Measurements from ENCODE around the gene EIF4H. TPM values are rescaled to one million over a fixed set of nuclear protein-coding genes. Genes with fewer than 3 reads are reported as not detected.

The EIF4H gene
- total RNA-seq, 4 donors from 2014 or later = 291 to 344 (median 322) TPM

GRCh38 chr7:74216361-74216761 is 42.2 kb downstream of the EIF4H start:
- no peak overlapping the region for H3K27ac ChIP-seq
- ATAC-seq = no peak
- WGBS, 2 donors (ENCODE audit: low coverage in 1 of 2) = 20% methylated on average over 1 of the region's 8 CpGs; no CpG with 5 or more reads in 1 of the 2 donors
- no peaks in the 10 kb centered on the region for H3K36me3 ChIP-seq
- no peaks in the 10 kb centered on the region for H3K4me1 ChIP-seq
- H3K27me3 ChIP-seq = no peaks in the 10 kb centered on the region
- no peak overlapping the region for H3K4me3 ChIP-seq
- no peak for TF ChIP-seq POLR2AphosphoS5 (IDR thresholded peaks at IDR 0.05)
- TF ChIP-seq POLR2A (IDR thresholded peaks at IDR 0.05) = no peak
- no peak for TF ChIP-seq EP300 (IDR thresholded peaks at IDR 0.05)
- no peak for TF ChIP-seq CTCF (IDR thresholded peaks at IDR 0.05)
- no peaks in the 10 kb centered on the region for H3K9me3 ChIP-seq

- no peak for ATAC-seq
- 20 to 49% methylated on average over 2 to 11 of the region's 20 CpGs for whole genome bisulfite sequencing, 2 donors (ENCODE audit: low coverage in 1 of 2)
- TF ChIP-seq CTCF (IDR thresholded peaks at IDR 0.05) = no peak
- TF ChIP-seq POLR2AphosphoS5 (IDR thresholded peaks at IDR 0.05) = no peak
- no peak for TF ChIP-seq POLR2A (IDR thresholded peaks at IDR 0.05)
- TF ChIP-seq EP300 (IDR thresholded peaks at IDR 0.05) = no peak
- no peaks in the 10 kb centered on the region for H3K4me1 ChIP-seq
- H3K27me3 ChIP-seq = no peaks in the 10 kb centered on the region
- no peaks in the 10 kb centered on the region for H3K9me3 ChIP-seq
- H3K36me3 ChIP-seq = no peaks in the 10 kb centered on the region
- H3K27ac ChIP-seq = no peak overlapping the region
- no peak overlapping the region for H3K4me3 ChIP-seq
These were observed 43.5 kb downstream of the EIF4H start for GRCh38 chr7:74217455-74218342.

- Histone ChIP-seq H3K27ac (no peak overlapping the region), H3K27me3 (no peaks in the 10 kb centered on the region), H3K4me3 (no peak overlapping the region), H3K4me1 (no peaks in the 10 kb centered on the region), H3K9me3 (no peaks in the 10 kb centered on the region), H3K36me3 (no peaks in the 10 kb centered on the region)
- no peak for ATAC-seq
- 66 to 89% methylated on average over 2 of the region's 2 CpGs for whole genome bisulfite sequencing, 2 donors (ENCODE audit: low coverage in 1 of 2)
- TF ChIP-seq POLR2A (IDR thresholded peaks at IDR 0.05) (no peak), CTCF (IDR thresholded peaks at IDR 0.05) (no peak), EP300 (IDR thresholded peaks at IDR 0.05) (no peak), POLR2AphosphoS5 (IDR thresholded peaks at IDR 0.05) (no peak)
These were observed 44.2 kb downstream of the EIF4H start for GRCh38 chr7:74218343-74218698.

- Histone ChIP-seq H3K36me3 (peaks cover 0 to 3% of the 10 kb centered on the region in 2 donors), H3K27me3 (no peaks in the 10 kb centered on the region), H3K27ac (no peak overlapping the region), H3K4me3 (no peak overlapping the region), H3K9me3 (no peaks in the 10 kb centered on the region), H3K4me1 (no peaks in the 10 kb centered on the region)
- TF ChIP-seq POLR2AphosphoS5 (IDR thresholded peaks at IDR 0.05) = no peak
- no peak for TF ChIP-seq CTCF (IDR thresholded peaks at IDR 0.05)
- TF ChIP-seq POLR2A (IDR thresholded peaks at IDR 0.05) = no peak
- no peak for TF ChIP-seq EP300 (IDR thresholded peaks at IDR 0.05)
- WGBS, 2 donors (ENCODE audit: low coverage in 1 of 2) = 60% methylated on average over 2 of the region's 11 CpGs; no CpG with 5 or more reads in 1 of the 2 donors
- ATAC-seq = no peak
These were observed 45.3 kb downstream of the EIF4H start for GRCh38 chr7:74219416-74219815.

GRCh38 chr7:74220229-74220628 is 46.1 kb downstream of the EIF4H start:
- 66% methylated on average over 5 of the region's 9 CpGs; no CpG with 5 or more reads in 1 of the 2 donors for WGBS, 2 donors (ENCODE audit: low coverage in 1 of 2)
- Histone ChIP-seq H3K4me3 (no peak overlapping the region), H3K4me1 (no peaks in the 10 kb centered on the region), H3K27me3 (no peaks in the 10 kb centered on the region), H3K36me3 (peaks cover 0 to 9% of the 10 kb centered on the region in 2 donors), H3K27ac (no peak overlapping the region), H3K9me3 (no peaks in the 10 kb centered on the region)
- TF ChIP-seq POLR2A (IDR thresholded peaks at IDR 0.05) (no peak), EP300 (IDR thresholded peaks at IDR 0.05) (no peak), POLR2AphosphoS5 (IDR thresholded peaks at IDR 0.05) (no peak), CTCF (IDR thresholded peaks at IDR 0.05) (no peak)
- no peak for ATAC-seq
